ENCODE data around the gene TNNC2.

Gene TNNC2

GRCh38 chr20:45814314-45814713 lies 12.8 kb downstream of the TNNC2 start:
- TF ChIP-seq, protein P1, sequence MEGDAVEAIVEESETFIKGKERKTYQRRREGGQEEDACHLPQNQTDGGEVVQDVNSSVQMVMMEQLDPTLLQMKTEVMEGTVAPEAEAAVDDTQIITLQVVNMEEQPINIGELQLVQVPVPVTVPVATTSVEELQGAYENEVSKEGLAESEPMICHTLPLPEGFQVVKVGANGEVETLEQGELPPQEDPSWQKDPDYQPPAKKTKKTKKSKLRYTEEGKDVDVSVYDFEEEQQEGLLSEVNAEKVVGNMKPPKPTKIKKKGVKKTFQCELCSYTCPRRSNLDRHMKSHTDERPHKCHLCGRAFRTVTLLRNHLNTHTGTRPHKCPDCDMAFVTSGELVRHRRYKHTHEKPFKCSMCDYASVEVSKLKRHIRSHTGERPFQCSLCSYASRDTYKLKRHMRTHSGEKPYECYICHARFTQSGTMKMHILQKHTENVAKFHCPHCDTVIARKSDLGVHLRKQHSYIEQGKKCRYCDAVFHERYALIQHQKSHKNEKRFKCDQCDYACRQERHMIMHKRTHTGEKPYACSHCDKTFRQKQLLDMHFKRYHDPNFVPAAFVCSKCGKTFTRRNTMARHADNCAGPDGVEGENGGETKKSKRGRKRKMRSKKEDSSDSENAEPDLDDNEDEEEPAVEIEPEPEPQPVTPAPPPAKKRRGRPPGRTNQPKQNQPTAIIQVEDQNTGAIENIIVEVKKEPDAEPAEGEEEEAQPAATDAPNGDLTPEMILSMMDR (IDR thresholded peaks at IDR 0.05) = no peak

- TF ChIP-seq, protein P1 (IDR thresholded peaks at IDR 0.05) = no peak
Observed at GRCh38 chr20:45813489-45813888, 13.6 kb downstream of the TNNC2 start.

DNA sequence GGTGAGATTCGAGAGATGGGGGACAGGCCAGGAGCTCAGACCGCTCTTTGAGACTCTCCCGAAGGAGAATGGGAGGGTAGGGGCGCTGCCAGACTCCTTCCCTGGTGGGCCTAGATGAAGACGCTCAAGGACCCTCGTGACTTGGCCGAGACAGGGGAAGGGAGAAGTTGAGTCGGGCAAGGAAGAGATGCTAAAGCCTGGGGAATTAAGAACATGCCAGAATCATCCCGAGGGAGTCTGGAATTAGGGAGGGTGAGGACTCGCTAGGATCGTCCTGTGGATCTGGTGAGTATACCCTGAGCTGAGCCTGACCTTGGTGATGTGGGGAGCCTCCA lies 14.1 kb downstream of the TNNC2 start:
- TF ChIP-seq, protein P1 (IDR thresholded peaks at IDR 0.05) = no peak

GRCh38 chr20:45812157-45813005 lies 14.7 kb downstream of the TNNC2 start, which contains the start of gene UBE2C:
UBE2C (plus strand) TSS chr20:45812644; CDS start chr20:45812696, 52 bp downstream.
- TF ChIP-seq, protein P1 (IDR thresholded peaks at IDR 0.05) = no peak

- TF ChIP-seq, protein P1 (IDR thresholded peaks at IDR 0.05) = no peak
Observed at GRCh38 chr20:45810191-45810970, 16.7 kb downstream of the TNNC2 start.

DNA sequence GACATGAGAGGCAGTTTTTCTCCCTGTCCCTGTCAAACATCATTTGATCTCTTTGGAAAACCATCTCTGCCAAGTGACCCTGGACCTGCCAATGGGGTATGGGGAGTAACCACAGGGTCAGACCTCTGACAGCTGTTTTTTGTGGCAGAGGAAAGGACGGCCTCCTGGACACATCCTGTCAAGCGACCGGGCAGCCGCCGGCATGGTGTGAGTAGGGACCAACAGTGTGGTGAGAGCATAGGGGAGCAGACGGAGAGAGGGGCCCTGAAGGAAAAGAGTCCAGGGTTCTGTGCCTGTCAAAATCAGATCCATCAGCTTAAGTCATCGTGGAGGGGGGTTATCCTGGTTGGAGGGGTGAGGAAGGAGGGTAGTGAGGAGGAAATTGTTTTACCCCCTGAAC lies 25.3 kb downstream of the TNNC2 start:
- TF ChIP-seq, protein P1 (IDR thresholded peaks at IDR 0.05) = no peak

GRCh38 chr20:45798935-45799642 lies 28.0 kb downstream of the TNNC2 start:
- TF ChIP-seq, protein P1 (IDR thresholded peaks at IDR 0.05) = peak; percentile 70
